ENCODE measurements around the gene UBQLN4. TPM values are rescaled to one million over a fixed set of nuclear protein-coding genes. Genes with fewer than 3 reads are reported as not detected.

Gene UBQLN4
- total RNA-seq, 4 donors from 2014 or later: 19.8 to 31.0 (median 26.9) TPM

DNA sequence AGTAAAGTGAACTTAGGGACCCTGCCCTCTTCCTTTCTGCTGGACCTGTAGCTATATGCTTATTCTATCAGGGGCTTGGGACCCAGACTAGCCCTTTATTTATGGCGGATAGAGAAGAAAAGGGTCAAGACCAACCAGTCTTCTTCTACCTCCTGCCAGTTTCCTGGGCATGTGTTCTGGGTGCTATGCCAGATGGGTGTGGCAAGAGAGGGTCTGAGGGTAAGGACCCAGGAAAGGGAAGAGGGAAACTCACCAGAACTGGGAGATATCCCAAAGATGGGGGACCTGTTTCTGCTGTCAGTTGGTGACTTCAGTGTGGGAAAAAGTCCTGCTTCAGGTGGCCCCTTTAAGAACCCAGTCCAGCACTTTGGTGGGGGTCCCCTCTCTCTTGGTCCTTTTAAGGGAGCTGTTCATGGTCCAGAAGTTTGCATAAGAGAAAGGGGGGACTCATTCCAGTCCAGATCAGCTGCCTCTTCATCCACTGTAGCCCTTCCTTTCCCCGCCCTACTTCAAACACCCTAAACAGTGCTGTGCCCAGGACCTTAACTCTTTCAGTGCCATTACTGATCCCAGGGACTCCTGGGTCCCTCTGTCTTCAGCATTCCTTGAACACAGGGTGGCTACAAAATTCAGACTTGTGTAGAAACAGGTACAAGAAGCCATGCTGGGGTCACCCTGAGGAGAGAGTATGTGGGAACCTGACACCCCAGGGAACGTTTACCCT is 51.2 kb downstream of the UBQLN4 start:
- WGBS, 2 donors: 57 to 71% methylated on average over 3 of the region's 3 CpGs
- H3K4me3 ChIP-seq (ENCODE audit: low read depth, poor library complexity, severe bottlenecking): no peak overlapping the region
- DNase-seq (ENCODE audit: low spot score in 2 of 2): no peak

DNA sequence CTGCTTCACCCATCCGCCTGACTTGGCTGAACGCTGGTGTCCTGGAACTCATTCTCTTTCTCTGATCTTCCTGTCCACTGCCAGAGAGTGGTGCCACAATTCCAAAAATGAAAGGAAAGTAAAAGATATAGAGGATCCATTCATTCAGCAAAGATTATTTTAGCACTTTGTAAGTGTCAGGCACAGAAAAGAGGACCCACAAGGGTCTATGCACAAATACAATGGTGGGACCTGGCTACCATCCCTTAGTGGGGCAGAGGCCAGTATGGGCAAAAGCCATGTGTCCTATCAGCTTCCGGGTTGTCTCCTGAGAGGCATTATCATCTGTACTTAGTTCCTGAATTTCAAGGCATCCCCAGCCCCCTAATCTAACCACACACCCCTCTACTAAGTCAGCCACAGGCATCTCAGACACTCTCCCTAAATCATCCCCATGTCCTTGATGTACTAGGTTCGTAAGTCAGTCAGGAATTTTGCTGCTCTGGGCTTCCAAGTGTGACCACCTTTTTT is 51.9 kb downstream of the UBQLN4 start:
- H3K4me3 ChIP-seq (ENCODE audit: low read depth, poor library complexity, severe bottlenecking): no peak overlapping the region
- DNase-seq (ENCODE audit: low spot score in 2 of 2): no peak
- intact Hi-C loops (cut with DNase I; ENCODE audit: low total_unique reads): no loop called here
- WGBS, 2 donors: 49 to 52% methylated on average over 4 of the region's 4 CpGs
- TF ChIP-seq POLR2A (IDR thresholded peaks at IDR 0.05): no peak
- TF ChIP-seq, protein P1, sequence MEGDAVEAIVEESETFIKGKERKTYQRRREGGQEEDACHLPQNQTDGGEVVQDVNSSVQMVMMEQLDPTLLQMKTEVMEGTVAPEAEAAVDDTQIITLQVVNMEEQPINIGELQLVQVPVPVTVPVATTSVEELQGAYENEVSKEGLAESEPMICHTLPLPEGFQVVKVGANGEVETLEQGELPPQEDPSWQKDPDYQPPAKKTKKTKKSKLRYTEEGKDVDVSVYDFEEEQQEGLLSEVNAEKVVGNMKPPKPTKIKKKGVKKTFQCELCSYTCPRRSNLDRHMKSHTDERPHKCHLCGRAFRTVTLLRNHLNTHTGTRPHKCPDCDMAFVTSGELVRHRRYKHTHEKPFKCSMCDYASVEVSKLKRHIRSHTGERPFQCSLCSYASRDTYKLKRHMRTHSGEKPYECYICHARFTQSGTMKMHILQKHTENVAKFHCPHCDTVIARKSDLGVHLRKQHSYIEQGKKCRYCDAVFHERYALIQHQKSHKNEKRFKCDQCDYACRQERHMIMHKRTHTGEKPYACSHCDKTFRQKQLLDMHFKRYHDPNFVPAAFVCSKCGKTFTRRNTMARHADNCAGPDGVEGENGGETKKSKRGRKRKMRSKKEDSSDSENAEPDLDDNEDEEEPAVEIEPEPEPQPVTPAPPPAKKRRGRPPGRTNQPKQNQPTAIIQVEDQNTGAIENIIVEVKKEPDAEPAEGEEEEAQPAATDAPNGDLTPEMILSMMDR (IDR thresholded peaks at IDR 0.05): no peak

More for the DNA sequence above, 51.2 kb downstream of the UBQLN4 start:
- TF ChIP-seq, protein P1 (IDR thresholded peaks at IDR 0.05): no peak
- TF ChIP-seq POLR2A (IDR thresholded peaks at IDR 0.05): no peak
- intact Hi-C loops (cut with DNase I; ENCODE audit: low total_unique reads): no loop called here

DNA sequence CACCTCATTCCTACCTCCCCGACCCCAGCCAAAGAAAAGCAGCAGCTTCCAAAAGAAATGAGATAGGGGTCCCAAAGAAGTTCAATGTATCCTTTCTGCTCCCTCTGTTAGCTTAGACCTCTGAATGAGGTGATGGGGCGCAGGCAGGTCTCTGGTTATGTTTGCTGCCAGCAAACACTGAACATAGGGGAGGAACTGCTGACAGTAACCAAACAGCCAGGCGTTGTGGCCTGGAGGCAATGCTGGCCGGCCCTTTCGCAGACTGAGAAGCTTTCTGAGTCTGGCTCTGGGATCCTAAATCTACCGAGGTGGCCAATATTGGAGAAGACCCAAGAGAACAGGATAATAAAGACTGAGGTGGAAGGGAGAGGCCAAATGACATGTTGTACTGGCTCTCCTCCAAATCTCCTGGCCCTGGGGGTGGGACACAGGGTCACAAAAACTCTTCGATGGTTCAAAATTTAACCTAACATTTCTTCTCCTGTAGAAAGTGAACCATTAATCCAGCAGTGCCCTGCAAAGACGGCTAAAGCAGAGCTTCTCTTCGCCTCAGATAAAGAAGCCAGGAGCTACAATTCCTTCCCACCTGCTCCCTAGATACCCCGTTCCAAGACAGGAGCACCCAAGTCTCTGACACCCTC is 52.5 kb downstream of the UBQLN4 start:
- intact Hi-C loops (cut with DNase I; ENCODE audit: low total_unique reads): no loop called here
- TF ChIP-seq, protein P1 (IDR thresholded peaks at IDR 0.05): no peak
- TF ChIP-seq POLR2A (IDR thresholded peaks at IDR 0.05): no peak
- no peak for DNase-seq (ENCODE audit: low spot score in 2 of 2)
- H3K4me3 ChIP-seq (ENCODE audit: low read depth, poor library complexity, severe bottlenecking): no peak overlapping the region
- WGBS, 2 donors: 44 to 51% methylated on average over 10 of the region's 10 CpGs

GRCh38 chr1:155999964-156000363 is 53.6 kb downstream of the UBQLN4 start:
- intact Hi-C loops (cut with DNase I; ENCODE audit: low total_unique reads): no loop called here
- H3K4me3 ChIP-seq (ENCODE audit: low read depth, poor library complexity, severe bottlenecking): no peak overlapping the region
- WGBS, 2 donors: 77 to 79% methylated on average over 1 of the region's 1 CpG
- TF ChIP-seq POLR2A (IDR thresholded peaks at IDR 0.05): no peak
- TF ChIP-seq, protein P1 (IDR thresholded peaks at IDR 0.05): no peak
- DNase-seq (ENCODE audit: low spot score in 2 of 2): no peak

DNA sequence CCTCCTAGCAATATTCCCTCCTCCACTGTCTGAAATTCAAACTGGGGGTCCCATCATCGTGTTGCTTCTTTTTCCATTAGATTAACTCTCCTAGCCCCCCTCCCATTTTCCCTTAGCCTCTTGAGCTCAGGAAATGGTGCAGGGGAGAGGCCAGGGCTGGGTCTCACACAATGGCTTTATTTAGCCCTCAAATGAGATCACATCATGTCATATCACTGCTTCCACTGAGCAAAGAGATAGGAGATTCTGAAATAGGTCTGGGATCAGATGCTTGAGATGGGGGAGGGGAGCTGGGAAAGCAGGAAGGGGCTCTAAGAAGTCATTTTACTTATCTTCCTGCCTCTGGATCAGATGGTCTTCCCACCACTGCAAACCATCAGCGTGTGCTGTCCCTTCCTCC is 57.4 kb downstream of the UBQLN4 start:
- intact Hi-C loops (cut with DNase I; ENCODE audit: low total_unique reads): no loop called here
- WGBS, 2 donors: 52 to 62% methylated on average over 2 of the region's 2 CpGs
- no peak for TF ChIP-seq POLR2A (IDR thresholded peaks at IDR 0.05)
- TF ChIP-seq, protein P1 (IDR thresholded peaks at IDR 0.05): no peak
- DNase-seq (ENCODE audit: low spot score in 2 of 2): no peak
- H3K4me3 ChIP-seq (ENCODE audit: low read depth, poor library complexity, severe bottlenecking): no peak overlapping the region
